GM10266 (cell line): Measurements from ENCODE around the gene CLTC.

Source experiments
- DNase-seq: peaks from one replicate; pipeline ENCODE4 v3.0.0; 2012; ENCODE audit errors: extremely low spot score
- TF ChIP-seq, protein P1 (sequence below): IDR thresholded peaks from 2 replicates; pipeline ENCODE4 v1.5.1; 2012; ENCODE audit warnings: mild to moderate bottlenecking, low read depth; ENCODE audit not compliant: control insufficient read depth, insufficient read depth; ENCODE audit errors: missing control alignments

The CLTC gene

DNA sequence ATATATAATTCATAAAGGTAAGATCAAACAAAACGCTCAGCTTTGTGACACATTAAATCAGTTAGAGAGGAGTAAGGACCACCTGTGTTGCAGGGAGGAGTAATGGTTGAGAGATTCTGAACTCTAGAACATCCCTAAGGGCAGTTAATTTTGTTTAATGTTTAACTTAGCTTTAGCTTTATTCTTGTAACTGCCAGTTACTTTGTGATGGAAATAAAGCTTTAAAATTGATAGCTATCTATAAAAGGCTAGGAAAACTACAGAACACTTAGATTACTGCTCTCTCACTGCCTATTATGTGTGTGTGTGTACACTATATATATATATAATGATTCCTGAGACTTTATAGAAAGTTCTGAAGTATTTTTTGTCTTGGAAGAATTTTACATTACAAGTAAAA is 49.7 kb downstream of the CLTC start:
- TF ChIP-seq, protein P1, sequence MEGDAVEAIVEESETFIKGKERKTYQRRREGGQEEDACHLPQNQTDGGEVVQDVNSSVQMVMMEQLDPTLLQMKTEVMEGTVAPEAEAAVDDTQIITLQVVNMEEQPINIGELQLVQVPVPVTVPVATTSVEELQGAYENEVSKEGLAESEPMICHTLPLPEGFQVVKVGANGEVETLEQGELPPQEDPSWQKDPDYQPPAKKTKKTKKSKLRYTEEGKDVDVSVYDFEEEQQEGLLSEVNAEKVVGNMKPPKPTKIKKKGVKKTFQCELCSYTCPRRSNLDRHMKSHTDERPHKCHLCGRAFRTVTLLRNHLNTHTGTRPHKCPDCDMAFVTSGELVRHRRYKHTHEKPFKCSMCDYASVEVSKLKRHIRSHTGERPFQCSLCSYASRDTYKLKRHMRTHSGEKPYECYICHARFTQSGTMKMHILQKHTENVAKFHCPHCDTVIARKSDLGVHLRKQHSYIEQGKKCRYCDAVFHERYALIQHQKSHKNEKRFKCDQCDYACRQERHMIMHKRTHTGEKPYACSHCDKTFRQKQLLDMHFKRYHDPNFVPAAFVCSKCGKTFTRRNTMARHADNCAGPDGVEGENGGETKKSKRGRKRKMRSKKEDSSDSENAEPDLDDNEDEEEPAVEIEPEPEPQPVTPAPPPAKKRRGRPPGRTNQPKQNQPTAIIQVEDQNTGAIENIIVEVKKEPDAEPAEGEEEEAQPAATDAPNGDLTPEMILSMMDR: no peak
- no peak for DNase-seq

DNA sequence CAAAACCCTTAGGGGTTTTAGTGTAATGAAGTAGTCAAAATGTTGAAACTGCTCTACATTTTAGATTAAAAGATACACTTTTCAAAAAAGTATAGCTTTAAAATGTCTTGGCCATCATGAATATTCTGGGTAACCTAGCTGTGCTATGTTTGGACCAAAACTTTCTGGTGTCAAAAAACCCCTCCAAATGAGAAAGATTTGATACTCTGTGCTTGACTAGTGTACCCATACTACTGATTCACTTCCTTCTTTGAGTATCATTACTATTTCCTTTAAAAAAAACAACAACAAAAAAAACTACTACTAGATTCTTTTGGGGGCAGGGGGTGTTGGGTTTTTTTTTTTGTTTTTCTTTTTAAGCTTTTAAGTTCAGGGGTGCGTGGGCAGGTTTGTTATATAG is 50.2 kb downstream of the CLTC start:
- TF ChIP-seq, protein P1: no peak
- DNase-seq: no peak

DNA sequence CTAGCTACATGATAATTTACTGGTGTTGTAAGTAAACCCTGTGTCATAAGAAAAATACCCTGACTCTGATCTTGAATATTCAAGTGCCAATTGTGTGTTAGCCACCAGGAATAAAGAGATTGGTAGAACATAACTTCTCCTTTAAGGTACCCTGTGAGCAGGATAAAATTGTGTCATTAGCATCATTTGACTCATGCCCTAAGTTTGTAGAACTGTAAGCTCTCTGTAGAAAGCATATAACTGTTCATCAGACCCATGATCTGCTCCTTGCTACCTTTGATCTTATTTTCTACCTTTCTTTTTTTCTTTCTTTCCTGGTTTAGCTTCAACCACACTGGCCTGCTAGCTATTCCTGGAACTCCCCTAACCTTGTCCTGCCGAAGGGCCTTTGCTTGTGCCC is 51.7 kb downstream of the CLTC start:
- TF ChIP-seq, protein P1: no peak
- no peak for DNase-seq

DNA sequence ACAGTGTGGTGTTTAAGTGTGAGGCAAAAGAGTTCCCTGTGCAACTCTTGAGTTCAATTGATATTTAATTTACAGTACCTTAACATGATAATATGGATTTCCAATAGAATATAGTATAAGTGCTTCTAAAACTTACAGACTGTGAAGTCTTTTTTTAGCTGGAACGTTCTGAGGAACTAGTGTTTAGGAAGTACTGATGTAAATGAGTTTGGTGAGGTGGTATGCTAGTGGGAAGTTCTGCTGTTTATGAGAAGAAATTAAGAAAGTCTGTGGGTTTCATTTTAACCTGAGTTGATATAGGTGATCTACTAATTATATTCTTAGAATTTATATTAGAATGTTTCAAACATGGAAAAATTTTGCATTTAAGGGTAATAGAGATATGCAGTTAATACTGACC is 55.5 kb downstream of the CLTC start:
- DNase-seq: no peak
- TF ChIP-seq, protein P1: no peak

DNA sequence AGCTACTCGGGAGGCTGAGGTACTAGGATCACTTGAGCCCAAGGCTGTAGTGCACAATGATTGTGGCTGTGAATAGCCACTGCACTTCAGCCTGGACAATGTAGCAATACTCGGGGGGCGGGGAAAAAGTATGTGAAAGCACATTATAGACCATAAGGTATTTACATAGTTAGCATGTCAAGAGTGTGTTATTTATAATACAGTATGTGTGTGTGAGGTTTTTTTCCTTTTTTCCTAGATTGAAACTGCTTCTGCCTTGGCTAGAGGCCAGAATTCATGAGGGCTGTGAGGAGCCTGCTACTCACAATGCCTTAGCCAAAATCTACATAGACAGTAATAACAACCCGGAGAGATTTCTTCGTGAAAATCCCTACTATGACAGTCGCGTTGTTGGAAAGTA is 57.0 kb downstream of the CLTC start:
- TF ChIP-seq, protein P1: no peak
- no peak for DNase-seq

DNA sequence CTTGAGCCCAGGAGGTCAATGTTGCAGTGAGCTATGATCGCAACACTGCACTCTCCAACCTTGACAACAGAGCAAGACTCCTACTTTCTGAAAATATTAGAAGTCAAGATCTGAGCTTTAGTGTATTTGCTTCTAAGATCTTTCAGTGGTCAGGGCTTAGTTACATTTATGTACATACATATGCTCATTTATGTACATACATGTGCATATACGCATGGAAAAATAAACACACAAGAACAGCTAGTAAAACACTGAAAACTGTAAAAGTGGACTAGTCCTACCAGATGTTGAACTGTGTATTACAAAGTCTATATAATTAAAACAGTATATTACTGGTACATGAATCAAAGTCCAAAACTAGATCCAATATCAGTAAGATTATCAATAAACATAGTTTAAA is 59.2 kb downstream of the CLTC start:
- TF ChIP-seq, protein P1: no peak
- no peak for DNase-seq

DNA sequence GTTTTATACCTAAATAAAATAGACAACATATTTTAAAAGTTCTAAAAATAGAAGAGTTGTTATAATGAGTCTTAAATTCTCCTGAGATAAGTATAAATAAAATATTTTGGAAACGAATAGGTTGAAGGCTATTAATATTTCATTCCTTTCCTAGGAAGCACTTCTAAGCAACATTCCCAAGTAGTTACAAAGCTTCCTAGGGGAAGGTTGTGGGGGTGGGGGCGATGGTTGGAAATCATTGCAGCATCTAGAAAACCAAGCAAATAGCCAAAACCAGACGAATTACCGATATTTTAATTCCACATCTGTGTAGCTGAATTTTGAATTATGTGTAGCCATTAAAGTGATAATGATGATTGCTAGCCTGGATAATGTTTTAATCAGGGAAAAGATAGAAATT is 60.6 kb downstream of the CLTC start:
- no peak for DNase-seq
- TF ChIP-seq, protein P1: no peak

DNA sequence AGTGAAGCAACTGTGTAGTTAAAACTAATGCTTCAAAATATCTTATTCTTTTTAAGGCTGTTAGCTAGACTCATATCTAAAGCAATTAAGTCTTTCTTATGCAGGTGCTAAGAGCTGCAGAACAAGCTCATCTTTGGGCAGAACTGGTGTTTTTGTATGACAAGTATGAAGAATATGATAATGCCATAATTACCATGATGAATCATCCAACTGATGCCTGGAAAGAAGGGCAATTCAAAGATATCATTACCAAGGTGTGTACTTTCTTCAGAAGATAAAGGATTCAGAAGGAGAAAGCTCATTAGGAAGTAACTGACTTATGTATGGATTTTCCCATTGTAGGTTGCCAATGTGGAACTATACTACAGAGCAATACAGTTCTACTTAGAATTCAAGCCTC is 63.6 kb downstream of the CLTC start:
- no peak for DNase-seq
- TF ChIP-seq, protein P1: no peak
